ENCODE results near the gene MYH7.

DNA sequence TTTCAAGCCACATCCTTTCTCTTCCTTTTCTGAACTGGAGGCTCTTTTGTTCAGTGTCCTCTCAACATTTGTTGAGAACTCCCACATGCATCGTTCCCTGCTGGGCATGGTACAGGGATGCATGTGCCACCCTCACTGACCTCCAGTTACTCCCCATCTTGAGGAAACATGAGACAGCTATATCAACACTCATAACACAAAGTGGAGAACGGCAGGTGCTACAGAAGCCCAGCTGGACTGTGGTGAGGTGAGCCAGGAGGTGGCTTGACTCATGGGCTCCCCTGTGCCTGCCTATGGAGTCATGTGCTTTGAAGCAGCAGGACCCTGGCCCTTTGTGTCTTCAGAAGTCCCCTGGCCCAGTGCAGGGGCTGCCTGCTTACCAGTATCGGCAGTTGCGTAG lies 37.1 kb downstream of the MYH7 start:
- TF ChIP-seq, protein P1, sequence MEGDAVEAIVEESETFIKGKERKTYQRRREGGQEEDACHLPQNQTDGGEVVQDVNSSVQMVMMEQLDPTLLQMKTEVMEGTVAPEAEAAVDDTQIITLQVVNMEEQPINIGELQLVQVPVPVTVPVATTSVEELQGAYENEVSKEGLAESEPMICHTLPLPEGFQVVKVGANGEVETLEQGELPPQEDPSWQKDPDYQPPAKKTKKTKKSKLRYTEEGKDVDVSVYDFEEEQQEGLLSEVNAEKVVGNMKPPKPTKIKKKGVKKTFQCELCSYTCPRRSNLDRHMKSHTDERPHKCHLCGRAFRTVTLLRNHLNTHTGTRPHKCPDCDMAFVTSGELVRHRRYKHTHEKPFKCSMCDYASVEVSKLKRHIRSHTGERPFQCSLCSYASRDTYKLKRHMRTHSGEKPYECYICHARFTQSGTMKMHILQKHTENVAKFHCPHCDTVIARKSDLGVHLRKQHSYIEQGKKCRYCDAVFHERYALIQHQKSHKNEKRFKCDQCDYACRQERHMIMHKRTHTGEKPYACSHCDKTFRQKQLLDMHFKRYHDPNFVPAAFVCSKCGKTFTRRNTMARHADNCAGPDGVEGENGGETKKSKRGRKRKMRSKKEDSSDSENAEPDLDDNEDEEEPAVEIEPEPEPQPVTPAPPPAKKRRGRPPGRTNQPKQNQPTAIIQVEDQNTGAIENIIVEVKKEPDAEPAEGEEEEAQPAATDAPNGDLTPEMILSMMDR (tag by site-specific recombination; IDR thresholded peaks at IDR 0.05), result no peak
- TF ChIP-seq, protein P2, sequence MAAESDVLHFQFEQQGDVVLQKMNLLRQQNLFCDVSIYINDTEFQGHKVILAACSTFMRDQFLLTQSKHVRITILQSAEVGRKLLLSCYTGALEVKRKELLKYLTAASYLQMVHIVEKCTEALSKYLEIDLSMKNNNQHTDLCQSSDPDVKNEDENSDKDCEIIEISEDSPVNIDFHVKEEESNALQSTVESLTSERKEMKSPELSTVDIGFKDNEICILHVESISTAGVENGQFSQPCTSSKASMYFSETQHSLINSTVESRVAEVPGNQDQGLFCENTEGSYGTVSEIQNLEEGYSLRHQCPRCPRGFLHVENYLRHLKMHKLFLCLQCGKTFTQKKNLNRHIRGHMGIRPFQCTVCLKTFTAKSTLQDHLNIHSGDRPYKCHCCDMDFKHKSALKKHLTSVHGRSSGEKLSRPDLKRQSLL (tag by site-specific recombination; IDR thresholded peaks at IDR 0.05), result no peak
- TF ChIP-seq, protein P3, sequence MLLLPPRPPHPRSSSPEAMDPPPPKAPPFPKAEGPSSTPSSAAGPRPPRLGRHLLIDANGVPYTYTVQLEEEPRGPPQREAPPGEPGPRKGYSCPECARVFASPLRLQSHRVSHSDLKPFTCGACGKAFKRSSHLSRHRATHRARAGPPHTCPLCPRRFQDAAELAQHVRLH (tag by site-specific recombination; IDR thresholded peaks at IDR 0.05), result no peak
- TF ChIP-seq, protein P4, sequence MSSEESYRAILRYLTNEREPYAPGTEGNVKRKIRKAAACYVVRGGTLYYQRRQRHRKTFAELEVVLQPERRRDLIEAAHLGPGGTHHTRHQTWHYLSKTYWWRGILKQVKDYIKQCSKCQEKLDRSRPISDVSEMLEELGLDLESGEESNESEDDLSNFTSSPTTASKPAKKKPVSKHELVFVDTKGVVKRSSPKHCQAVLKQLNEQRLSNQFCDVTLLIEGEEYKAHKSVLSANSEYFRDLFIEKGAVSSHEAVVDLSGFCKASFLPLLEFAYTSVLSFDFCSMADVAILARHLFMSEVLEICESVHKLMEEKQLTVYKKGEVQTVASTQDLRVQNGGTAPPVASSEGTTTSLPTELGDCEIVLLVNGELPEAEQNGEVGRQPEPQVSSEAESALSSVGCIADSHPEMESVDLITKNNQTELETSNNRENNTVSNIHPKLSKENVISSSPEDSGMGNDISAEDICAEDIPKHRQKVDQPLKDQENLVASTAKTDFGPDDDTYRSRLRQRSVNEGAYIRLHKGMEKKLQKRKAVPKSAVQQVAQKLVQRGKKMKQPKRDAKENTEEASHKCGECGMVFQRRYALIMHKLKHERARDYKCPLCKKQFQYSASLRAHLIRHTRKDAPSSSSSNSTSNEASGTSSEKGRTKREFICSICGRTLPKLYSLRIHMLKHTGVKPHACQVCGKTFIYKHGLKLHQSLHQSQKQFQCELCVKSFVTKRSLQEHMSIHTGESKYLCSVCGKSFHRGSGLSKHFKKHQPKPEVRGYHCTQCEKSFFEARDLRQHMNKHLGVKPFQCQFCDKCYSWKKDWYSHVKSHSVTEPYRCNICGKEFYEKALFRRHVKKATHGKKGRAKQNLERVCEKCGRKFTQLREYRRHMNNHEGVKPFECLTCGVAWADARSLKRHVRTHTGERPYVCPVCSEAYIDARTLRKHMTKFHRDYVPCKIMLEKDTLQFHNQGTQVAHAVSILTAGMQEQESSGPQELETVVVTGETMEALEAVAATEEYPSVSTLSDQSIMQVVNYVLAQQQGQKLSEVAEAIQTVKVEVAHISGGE (tag by site-specific recombination; conservative IDR thresholded peaks at IDR 0.05; ENCODE audit: low read depth), result no peak
- TF ChIP-seq TCF7L2 (IDR thresholded peaks at IDR 0.05; ENCODE audit: borderline replicate concordance, low read depth, low read length) (no peak), ZBTB1 (tag by site-specific recombination; IDR thresholded peaks at IDR 0.05) (no peak), ZNF549 (tag by site-specific recombination; IDR thresholded peaks at IDR 0.05) (no peak), ZNF221 (tag by site-specific recombination; IDR thresholded peaks at IDR 0.05; ENCODE audit: borderline replicate concordance) (no peak), REPIN1 (tag by site-specific recombination; IDR thresholded peaks at IDR 0.05; ENCODE audit: low read depth) (no peak), HOXA7 (CRISPR knock-in tag; IDR thresholded peaks at IDR 0.05; ENCODE audit: borderline replicate concordance) (no peak), ZNF239 (tag by site-specific recombination; IDR thresholded peaks at IDR 0.05) (no peak)
- TF ChIP-seq, protein P5, sequence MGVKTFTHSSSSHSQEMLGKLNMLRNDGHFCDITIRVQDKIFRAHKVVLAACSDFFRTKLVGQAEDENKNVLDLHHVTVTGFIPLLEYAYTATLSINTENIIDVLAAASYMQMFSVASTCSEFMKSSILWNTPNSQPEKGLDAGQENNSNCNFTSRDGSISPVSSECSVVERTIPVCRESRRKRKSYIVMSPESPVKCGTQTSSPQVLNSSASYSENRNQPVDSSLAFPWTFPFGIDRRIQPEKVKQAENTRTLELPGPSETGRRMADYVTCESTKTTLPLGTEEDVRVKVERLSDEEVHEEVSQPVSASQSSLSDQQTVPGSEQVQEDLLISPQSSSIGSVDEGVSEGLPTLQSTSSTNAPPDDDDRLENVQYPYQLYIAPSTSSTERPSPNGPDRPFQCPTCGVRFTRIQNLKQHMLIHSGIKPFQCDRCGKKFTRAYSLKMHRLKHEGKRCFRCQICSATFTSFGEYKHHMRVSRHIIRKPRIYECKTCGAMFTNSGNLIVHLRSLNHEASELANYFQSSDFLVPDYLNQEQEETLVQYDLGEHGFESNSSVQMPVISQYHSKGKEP (tag by site-specific recombination; IDR thresholded peaks at IDR 0.05), result no peak
- TF ChIP-seq, protein P6, sequence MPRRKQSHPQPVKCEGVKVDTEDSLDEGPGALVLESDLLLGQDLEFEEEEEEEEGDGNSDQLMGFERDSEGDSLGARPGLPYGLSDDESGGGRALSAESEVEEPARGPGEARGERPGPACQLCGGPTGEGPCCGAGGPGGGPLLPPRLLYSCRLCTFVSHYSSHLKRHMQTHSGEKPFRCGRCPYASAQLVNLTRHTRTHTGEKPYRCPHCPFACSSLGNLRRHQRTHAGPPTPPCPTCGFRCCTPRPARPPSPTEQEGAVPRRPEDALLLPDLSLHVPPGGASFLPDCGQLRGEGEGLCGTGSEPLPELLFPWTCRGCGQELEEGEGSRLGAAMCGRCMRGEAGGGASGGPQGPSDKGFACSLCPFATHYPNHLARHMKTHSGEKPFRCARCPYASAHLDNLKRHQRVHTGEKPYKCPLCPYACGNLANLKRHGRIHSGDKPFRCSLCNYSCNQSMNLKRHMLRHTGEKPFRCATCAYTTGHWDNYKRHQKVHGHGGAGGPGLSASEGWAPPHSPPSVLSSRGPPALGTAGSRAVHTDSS (tag by site-specific recombination; IDR thresholded peaks at IDR 0.05), result no peak

Data from HEK293 (cell line).